ENCODE data around the gene ACSM3.
"Not testable (repeated sequence)": the region's sequence is repeated elsewhere in the genome, so short reads cannot be mapped to it uniquely, and the experiment has no call there.

Gene ACSM3

GRCh38 chr16:20763461-20764232 is at the start of gene ACSM3:
TSS of gene ACSM3 (plus strand) at chr16:20764014. CDS start at chr16:20770035, 6,021 bp downstream.
- peak; percentile 84 for DNase-seq (ENCODE audit: low spot score)

GRCh38 chr16:20717718-20718117 is 46.1 kb upstream of the ACSM3 start:
- not testable (repeated sequence) for DNase-seq (ENCODE audit: low spot score)

DNA sequence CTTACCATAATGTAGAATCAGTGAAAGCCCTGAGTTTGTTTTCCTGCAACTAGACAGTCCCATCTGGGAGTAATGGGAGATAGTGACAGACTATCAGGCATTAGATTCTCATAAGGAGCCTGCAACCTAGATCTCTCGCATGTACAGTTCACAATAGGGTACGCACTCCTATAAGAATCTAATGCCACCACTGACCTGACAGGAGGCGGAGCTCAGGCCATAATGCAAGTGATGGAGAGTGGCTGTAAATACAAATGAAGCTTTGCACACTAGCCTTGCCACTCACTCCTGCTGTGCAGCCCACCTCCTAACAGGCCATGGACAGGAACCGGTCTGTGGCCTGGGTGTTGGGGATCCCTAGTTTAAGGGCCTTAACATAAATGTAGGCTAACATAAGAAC is 43.6 kb upstream of the ACSM3 start:
- no peak for DNase-seq (ENCODE audit: low spot score)

DNA sequence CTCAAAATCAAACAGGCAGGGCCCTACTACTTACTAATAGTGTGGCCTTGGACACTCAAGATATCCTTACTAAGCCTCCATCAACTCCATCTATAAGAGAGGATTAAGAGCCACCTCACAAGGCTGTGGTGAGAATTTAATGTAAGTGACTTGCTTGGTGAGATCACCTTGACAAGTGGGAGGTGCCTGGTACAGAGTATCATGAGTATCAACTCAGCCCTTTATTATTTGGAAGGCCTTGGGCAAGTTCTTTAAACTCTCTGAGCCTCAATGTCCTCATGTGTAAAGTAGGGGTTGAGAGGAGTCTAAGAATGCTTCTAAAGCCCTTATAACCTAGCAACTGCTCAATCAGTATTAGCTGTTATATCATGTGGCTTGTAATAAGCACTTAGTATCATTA is 37.2 kb upstream of the ACSM3 start:
- no peak for DNase-seq (ENCODE audit: low spot score)

- no peak for DNase-seq (ENCODE audit: low spot score)
Measured at GRCh38 chr16:20727181-20727580, 36.6 kb upstream of the ACSM3 start.

DNA sequence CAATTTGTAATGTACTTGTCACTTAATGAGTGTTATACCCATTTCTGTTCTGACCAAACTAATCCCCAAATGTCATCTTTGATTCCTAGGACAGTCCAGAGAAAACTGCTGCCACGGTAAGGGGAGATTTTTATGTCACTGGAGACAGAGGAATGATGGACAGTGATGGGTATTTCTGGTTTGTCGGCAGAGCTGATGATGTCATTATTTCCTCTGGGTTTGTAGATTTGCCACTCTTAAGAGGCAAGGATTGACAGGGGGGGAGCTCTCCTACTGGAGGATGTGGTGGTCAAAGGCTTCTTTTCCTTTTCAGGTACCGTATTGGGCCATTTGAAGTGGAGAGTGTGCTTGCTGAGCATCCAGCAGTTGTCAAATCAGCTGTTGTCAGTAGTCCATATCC is 34.7 kb upstream of the ACSM3 start:
- DNase-seq (ENCODE audit: low spot score) = no peak

GRCh38 chr16:20734056-20734455 is 29.8 kb upstream of the ACSM3 start:
- DNase-seq (ENCODE audit: low spot score) = no peak

DNA sequence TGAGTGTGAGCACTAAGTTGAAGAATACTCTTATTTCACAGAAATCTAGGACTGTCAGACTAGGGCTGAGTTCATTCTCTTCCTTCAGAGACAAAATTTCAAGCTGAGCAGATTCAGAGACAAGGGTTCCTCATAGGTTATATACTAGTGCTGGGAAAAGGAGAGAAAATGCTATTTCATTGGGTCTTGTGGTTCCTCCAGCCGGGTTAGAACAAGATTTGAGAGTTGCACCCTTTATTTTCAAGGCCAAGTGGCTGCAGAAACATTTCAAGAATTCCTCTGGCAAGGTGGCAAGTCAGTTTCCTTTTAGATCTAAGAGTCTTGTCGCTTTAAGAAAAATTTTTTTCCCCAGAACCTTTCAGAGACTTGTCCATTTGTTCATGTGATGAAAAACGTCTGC is 29.0 kb upstream of the ACSM3 start:
- DNase-seq (ENCODE audit: low spot score) = no peak

DNA sequence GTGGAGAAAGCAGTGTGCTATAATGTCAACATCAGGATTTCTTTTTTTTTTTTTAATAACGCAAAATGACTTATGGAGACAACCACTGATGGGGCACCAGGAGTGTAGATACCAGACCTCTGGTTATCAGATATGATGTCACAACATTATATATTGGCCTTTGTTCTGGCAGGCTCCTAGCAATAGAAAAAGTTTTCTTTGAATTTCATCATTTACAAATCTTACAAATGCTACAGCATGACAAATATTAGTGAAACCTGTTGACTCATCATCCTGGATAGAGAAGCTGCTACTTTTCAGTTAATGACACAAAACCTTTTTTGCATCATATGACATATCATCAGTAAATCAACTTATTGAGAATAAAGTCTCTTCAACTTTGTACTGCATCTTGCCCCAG is 28.3 kb upstream of the ACSM3 start:
- DNase-seq (ENCODE audit: low spot score) = no peak

- DNase-seq (ENCODE audit: low spot score) = peak; percentile 12
Measured at GRCh38 chr16:20740007-20740883, 23.6 kb upstream of the ACSM3 start.

GRCh38 chr16:20740901-20741521 is 22.8 kb upstream of the ACSM3 start:
- DNase-seq (ENCODE audit: low spot score) = peak; percentile 99

DNA sequence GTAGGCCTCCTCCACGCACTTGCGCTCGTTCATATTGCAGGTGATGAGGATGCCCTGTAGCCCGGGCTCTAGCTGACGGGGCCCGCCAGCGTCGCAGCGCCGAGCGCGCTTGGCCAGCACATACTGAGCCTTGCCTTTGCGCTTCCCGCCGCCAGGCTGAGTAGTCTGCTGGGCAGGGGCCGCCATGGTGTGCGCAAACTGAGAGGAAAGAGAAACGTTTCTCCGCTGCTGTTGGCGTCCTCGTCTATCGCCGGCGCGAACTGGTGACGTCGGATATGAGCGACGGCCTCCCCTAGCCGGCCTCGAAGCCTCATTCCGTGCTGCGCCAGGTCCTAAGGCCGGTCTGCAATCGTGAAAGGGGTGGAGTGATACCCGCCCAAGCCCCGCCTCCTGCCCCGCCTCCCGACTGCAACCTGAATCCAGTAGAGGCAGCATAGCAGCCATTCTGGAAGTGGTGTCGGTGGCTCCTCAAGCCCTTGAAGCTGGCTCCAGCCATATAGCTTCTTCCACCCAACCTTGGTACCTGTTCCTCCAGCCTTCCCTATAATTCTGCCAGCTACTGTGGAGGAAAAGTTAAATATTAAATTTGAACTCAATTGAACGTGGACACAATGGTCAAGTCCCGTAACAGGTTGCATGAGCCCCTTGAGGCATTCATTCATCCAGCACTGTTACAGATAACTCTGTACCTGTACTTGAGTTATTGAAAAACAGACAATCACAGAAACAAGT is 22.1 kb upstream of the ACSM3 start, which contains the start of gene THUMPD1:
Gene THUMPD1, minus strand, starts transcription at position 265 of the 732 bp plus-strand sequence. Its CDS starts 79 bp downstream, at position 186.
- peak; percentile 99 for DNase-seq (ENCODE audit: low spot score)

DNA sequence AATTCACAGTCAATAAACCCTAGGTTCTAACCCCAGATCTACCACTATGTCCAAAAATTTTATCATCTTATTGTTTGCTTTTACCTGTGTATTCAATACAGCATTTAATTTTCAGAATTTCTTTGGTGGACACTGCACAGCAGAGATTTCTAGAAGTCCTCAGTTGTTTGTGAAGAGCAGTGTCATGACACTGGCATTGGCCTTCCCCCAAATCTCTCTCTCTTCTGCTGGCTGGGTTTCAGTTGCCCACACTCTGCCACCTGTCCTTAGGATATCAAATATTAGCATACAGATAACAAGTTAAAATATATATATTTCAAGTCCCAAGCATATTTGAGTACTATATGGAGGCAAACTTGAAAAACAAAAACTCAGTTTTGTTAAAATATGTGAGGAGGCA is 20.2 kb upstream of the ACSM3 start:
- no peak for DNase-seq (ENCODE audit: low spot score)

DNA sequence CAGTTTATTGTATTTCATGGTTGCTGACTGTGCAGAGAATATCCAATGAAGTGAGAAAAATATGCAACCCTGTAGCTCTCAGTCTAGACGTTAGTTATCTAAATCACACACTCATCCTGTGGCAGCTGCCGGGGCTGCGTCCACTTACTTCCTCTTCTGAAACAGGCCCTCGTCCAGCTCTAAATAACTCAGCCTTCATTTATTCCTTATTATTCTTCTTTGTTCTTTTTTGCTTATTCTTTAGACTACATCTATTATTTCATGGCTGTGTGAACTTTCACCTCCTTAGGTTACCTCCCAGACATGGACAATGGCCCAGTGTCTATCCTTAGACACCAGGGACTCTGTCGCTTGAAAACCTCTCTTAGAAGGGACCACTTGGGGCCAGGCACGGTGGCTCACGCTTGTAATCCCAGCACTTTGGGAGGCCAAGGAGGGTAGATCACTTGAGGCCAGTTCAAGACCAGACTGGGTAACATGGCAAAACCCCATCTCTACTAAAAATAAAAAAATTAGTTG is 18.8 kb upstream of the ACSM3 start:
- DNase-seq (ENCODE audit: low spot score) = no peak

GRCh38 chr16:20746461-20746860 is 17.4 kb upstream of the ACSM3 start:
- no peak for DNase-seq (ENCODE audit: low spot score)

GRCh38 chr16:20747030-20747816 is 16.6 kb upstream of the ACSM3 start:
- DNase-seq (ENCODE audit: low spot score) = no peak

DNA sequence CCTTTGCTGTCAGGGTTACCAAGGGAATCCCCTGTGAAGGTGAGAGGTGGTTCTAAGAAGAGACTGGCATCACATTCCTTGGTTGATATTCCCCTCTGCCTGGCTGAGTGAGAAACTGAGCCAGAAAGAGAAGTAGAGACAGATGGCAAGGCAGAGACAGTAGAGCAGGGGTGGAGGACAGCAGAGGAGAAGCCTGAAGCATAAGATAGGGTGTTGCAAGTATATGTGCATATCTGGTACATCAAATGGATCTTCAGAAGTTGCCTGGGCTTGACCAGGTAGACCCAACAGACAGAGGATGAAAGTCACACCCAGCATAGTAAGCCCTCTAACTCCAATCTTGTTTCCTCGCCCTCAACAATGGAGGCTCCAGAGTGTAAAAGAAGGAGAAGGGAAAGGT is 14.3 kb upstream of the ACSM3 start:
- DNase-seq (ENCODE audit: low spot score) = no peak

GRCh38 chr16:20750558-20750957 is 13.3 kb upstream of the ACSM3 start:
- no peak for DNase-seq (ENCODE audit: low spot score)

GRCh38 chr16:20753727-20754126 is 10.1 kb upstream of the ACSM3 start:
- no peak for DNase-seq (ENCODE audit: low spot score)

DNA sequence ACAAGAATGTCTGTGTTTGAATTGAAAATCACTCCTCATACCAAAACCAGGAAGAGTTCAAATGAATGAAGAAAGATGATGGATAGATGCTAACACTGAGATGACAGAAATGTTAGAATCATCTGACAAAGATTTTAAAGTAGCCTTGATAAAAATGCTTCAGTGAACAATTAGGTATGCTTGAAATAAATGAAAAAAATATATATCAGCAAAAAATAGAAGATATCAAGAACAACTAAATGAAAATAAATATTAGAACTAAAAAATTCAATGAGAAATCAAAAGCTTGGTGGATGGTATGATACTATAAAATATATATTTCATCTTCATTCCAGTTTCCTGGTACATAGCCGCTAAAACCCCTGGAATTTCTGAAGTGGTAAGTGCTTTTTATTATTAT is 8.6 kb upstream of the ACSM3 start:
- no peak for DNase-seq (ENCODE audit: low spot score)

- DNase-seq (ENCODE audit: low spot score) = not testable (repeated sequence)
Measured at GRCh38 chr16:20755799-20756198, 8.0 kb upstream of the ACSM3 start.

Data from AG20443 (cell line).